Upper lobe of left lung (tissue), 6 donors: Measurements from ENCODE around the gene ZNF445. TPM values are rescaled to one million over a fixed set of nuclear protein-coding genes. Genes with fewer than 3 reads are reported as not detected.

ENCODE experiments used
- ATAC-seq, 2 donors: fragments of 200-7000 bp; cut with Tn5 transposase; one replicate each; pipeline ENCODE4 v1.9.1; 2022; ENCODE audit warnings: mild to moderate bottlenecking in 2 of 2, moderate library complexity in 2 of 2; ENCODE audit not compliant: low FRiP score in 2 of 2
- DNase-seq, 2 donors: peaks; one replicate each; pipeline ENCODE4 v3.0.0-alpha.2; 2019 to 2020
- H3K27ac ChIP-seq, 4 donors: fragments of 200-600 bp; sonication (generic); one replicate each; pipeline ENCODE4 v1.5.1; 2016 to 2019
- H3K27me3 ChIP-seq, 4 donors: fragments of 200-600 bp; sonication (generic); one replicate each; pipeline ENCODE4 v1.5.1; 2017 to 2019
- H3K36me3 ChIP-seq, 4 donors: fragments of 200-600 bp; sonication (generic); one replicate each; pipeline ENCODE4 v1.5.1; 2016 to 2019
- H3K4me1 ChIP-seq, 4 donors: fragments of 200-600 bp; sonication (generic); one replicate each; pipeline ENCODE4 v1.5.1; 2018 to 2019
- H3K4me3 ChIP-seq, 4 donors: fragments of 200-600 bp; sonication (generic); one replicate each; pipeline ENCODE4 v1.5.1; 2017 to 2019; ENCODE audit warnings: mild to moderate bottlenecking in 2 of 4, moderate library complexity in 1 of 4
- H3K9me3 ChIP-seq, 4 donors: fragments of 200-600 bp; sonication (generic); one replicate each; pipeline ENCODE4 v1.5.1; 2018 to 2019
- CTCF ChIP-seq, 6 experiments: fragments of 450-650 bp in 4 of 6; fragments of 200-600 bp in 2 of 6; sonication (generic) in 2 of 6; IDR thresholded peaks; one replicate each; pipeline ENCODE4 v1.5.1; 2016 to 2019; ENCODE audit warnings: antibody characterized with exemption in 6 of 6
- EP300 ChIP-seq, 4 donors: sonication (generic); formaldehyde crosslinking; IDR thresholded peaks; one replicate each; pipeline ENCODE4 v1.5.1; 2017; ENCODE audit warnings: antibody characterized with exemption in 4 of 4, control low read depth in 2 of 4
- POLR2A ChIP-seq, 4 donors: fragments of 450-650 bp; IDR thresholded peaks; one replicate each; pipeline ENCODE4 v1.5.1; 2016 to 2017; ENCODE audit warnings: antibody characterized with exemption in 4 of 4, mild to moderate bottlenecking in 2 of 4
- POLR2AphosphoS5 ChIP-seq, 2 donors: sonication (generic); formaldehyde crosslinking; IDR thresholded peaks; one replicate each; pipeline ENCODE4 v1.5.1; 2017; ENCODE audit warnings: antibody characterized with exemption in 2 of 2
- WGBS, 2 donors: methylation state at CpG; one replicate each; pipeline ENCODE4 v1.1.5; 2017 to 2018; 5-methylcytosine and 5-hydroxymethylcytosine counted together
- total RNA-seq, 6 donors: library from RNA; depleted of rRNA in 4 of 6; stranded (reverse); fragments of >200 nt in 4 of 6; gene quantifications; one replicate each; pipeline versions ENCODE4 v1.1.0 to v1.2.1, GENCODE V29; 2016 to 2021
- donor health status: DM: no; HTN: no; CAD: no; lungs with moderate emphysema.
- donor health status: DM: no; HTN: yes; CAD: no; lungs with severe emphysema.

The ZNF445 gene
- total RNA-seq, 6 donors from 2014 or later = 6.7 to 20.0 (median 12.9) TPM

- H3K4me3 ChIP-seq = no peak overlapping the region
- no peaks in the 10 kb centered on the region for H3K9me3 ChIP-seq
- no peak for DNase-seq
- H3K27ac ChIP-seq = no peak overlapping the region
- no peaks in the 10 kb centered on the region for H3K4me1 ChIP-seq
- TF ChIP-seq POLR2A (IDR thresholded peaks at IDR 0.05) = no peak
- TF ChIP-seq POLR2AphosphoS5 (IDR thresholded peaks at IDR 0.05) = no peak
- no peak for TF ChIP-seq CTCF (IDR thresholded peaks at IDR 0.05)
- TF ChIP-seq EP300 (IDR thresholded peaks at IDR 0.05) = no peak
- peaks cover 29 to 73% (median 61%) of the 10 kb centered on the region in 4 donors for H3K36me3 ChIP-seq
- no peak for ATAC-seq
- WGBS, 2 donors = 96 to 97% methylated on average over 5 of the region's 5 CpGs
- H3K27me3 ChIP-seq = no peaks in the 10 kb centered on the region
These were observed 30.5 kb downstream of the ZNF445 start for GRCh38 chr3:44446929-44447328.

- WGBS, 2 donors = 98 to 100% methylated on average over 2 to 5 of the region's 5 CpGs
- no peaks in the 10 kb centered on the region for H3K9me3 ChIP-seq
- peaks cover 4 to 8% (median 5%) of the 10 kb centered on the region in 4 donors for H3K4me1 ChIP-seq
- H3K4me3 ChIP-seq = no peak overlapping the region
- DNase-seq = no peak
- no peak for TF ChIP-seq EP300 (IDR thresholded peaks at IDR 0.05)
- no peak for TF ChIP-seq POLR2AphosphoS5 (IDR thresholded peaks at IDR 0.05)
- TF ChIP-seq CTCF (IDR thresholded peaks at IDR 0.05) = no peak
- no peak for TF ChIP-seq POLR2A (IDR thresholded peaks at IDR 0.05)
- peaks cover 29 to 63% (median 54%) of the 10 kb centered on the region in 4 donors for H3K36me3 ChIP-seq
- ATAC-seq = no peak
- no peak overlapping the region for H3K27ac ChIP-seq
- no peaks in the 10 kb centered on the region for H3K27me3 ChIP-seq
These were observed 31.7 kb downstream of the ZNF445 start for GRCh38 chr3:44445786-44446185.

GRCh38 chr3:44444896-44445691 lies 32.4 kb downstream of the ZNF445 start:
- TF ChIP-seq EP300 (IDR thresholded peaks at IDR 0.05) = no peak
- no peak for TF ChIP-seq CTCF (IDR thresholded peaks at IDR 0.05)
- TF ChIP-seq POLR2AphosphoS5 (IDR thresholded peaks at IDR 0.05) = no peak
- TF ChIP-seq POLR2A (IDR thresholded peaks at IDR 0.05) = no peak
- WGBS, 2 donors = 88 to 98% methylated on average over 7 of the region's 7 CpGs
- H3K9me3 ChIP-seq = no peaks in the 10 kb centered on the region
- H3K4me3 ChIP-seq = no peak overlapping the region
- H3K36me3 ChIP-seq = peaks cover 24 to 56% (median 47%) of the 10 kb centered on the region in 4 donors
- no peak overlapping the region for H3K27ac ChIP-seq
- H3K4me1 ChIP-seq = peaks cover 10 to 14% (median 11%) of the 10 kb centered on the region in 4 donors
- peak in 1 of 2 donors; percentile 3 for DNase-seq
- H3K27me3 ChIP-seq = no peaks in the 10 kb centered on the region
- ATAC-seq = no peak

- Histone ChIP-seq H3K27ac (no peak overlapping the region), H3K36me3 (peaks cover 19 to 49% (median 40%) of the 10 kb centered on the region in 4 donors), H3K9me3 (no peaks in the 10 kb centered on the region), H3K4me3 (no peak overlapping the region), H3K4me1 (peaks cover 16 to 19% (median 17%) of the 10 kb centered on the region in 4 donors), H3K27me3 (no peaks in the 10 kb centered on the region)
- WGBS, 2 donors = 97 to 100% methylated on average over 1 to 2 of the region's 2 CpGs
- TF ChIP-seq CTCF (IDR thresholded peaks at IDR 0.05) (no peak), POLR2AphosphoS5 (IDR thresholded peaks at IDR 0.05) (no peak), POLR2A (IDR thresholded peaks at IDR 0.05) (no peak), EP300 (IDR thresholded peaks at IDR 0.05) (no peak)
- ATAC-seq (no peak), DNase-seq (peak in 1 of 2 donors; percentile 9)
These were observed 33.0 kb downstream of the ZNF445 start for GRCh38 chr3:44444437-44444836.
